HG02642 (cell line): ENCODE results near the gene PPM1K.
A peak's percentile ranks its signal among the peaks of the same experiment; 100 is the strongest.

Experiments
- ATAC-seq: cut with Tn5 transposase; IDR thresholded peaks from one replicate; pipeline ENCODE4 v1.9.1; 2021; ENCODE audit warnings: mild to moderate bottlenecking; ENCODE audit not compliant: unreplicated experiment, poor library complexity

Gene PPM1K

DNA sequence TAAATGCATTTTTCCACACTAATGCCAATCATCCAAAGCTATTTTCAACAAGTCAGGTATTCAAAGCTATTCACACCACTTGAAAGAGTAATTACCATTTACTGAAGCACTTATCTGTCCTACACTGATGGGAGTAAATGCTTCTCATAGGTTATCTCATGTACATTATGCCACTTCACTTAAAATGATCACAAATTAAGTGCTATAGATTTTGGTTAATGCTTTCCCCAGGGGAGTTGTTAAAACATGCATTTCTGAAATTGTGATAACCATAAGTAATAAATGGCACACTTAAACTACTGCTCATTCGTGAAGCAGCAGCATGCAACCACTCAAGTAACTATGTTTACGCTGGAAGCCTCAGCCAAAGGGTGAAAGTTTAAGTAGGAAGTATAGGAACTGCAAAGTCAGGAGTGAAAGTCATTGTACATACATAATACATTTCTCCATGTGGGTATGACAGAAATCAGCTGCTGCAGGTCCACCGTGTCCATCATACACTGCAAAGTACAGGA lies 6.6 kb downstream of the PPM1K start:
- no peak for ATAC-seq

GRCh38 chr4:88276952-88277710 lies 7.2 kb downstream of the PPM1K start:
- no peak for ATAC-seq

DNA sequence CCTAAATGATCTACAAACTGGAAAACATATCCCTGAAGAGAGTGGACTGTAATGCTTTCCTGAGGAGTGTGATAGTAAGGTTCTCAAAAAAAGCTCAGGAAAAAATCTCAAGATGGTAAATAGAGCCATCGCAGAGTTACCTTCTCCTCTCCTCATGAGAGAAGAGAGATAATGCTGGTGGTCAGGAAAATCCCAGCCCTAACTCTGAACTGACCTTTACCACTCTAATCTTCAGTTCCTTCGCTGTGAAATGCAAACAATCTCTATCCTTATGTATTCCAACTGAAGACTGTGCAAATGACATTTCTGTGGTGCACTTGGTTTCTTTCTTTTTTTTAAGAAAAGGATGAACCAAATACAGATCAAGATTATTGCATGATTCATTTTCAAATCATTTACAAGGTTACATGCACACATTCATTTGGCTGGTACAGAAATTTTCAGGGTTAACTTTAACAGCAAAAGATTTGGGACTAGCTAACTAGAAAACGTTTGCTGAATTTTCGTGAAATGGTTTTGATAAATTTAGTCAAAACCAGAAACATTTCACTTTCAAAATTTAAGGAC lies 8.3 kb downstream of the PPM1K start:
- ATAC-seq = no peak

DNA sequence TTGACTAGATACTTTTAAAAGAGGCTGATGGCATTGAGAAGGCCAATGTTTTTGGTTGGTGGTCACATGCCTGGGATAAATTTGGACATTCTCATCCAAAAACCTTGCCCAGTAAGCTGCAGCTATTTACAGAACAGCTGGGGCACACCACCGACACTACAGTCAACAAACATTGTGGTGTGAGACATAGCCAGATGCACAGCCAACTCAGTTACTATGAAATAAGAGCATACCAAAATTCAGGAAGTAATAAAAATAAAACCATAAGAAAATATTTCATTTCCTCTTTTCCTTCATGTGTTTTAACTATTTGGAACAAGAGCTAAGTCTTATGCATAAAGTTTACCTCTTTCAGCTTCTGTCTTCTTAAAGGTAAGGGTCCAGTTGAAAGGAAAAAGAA lies 8.8 kb downstream of the PPM1K start:
- peak; percentile 68 for ATAC-seq

- no peak for ATAC-seq
Observed at GRCh38 chr4:88268913-88269312, 15.4 kb downstream of the PPM1K start.

DNA sequence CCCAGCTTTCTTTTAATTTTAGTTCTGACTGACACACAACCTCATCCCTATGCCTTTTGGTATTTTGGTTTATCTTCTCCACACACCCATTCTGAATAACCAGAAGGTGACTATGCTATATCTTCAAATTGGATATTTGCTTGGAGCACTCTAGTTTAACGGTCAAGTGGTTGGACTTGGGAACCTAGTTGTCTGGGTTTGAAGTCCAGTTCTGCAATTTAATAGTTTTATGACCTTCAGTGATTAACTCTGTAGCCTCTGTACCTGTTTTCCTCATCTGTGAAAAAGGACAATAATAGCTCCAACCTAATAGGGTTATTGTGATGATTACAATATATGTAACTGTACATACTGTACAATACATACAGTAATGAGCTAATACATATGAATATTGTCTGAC lies 20.0 kb downstream of the PPM1K start:
- no peak for ATAC-seq

GRCh38 chr4:88257726-88258125 lies 26.6 kb downstream of the PPM1K start:
- no peak for ATAC-seq

GRCh38 chr4:88255111-88255510 lies 29.2 kb downstream of the PPM1K start:
- no peak for ATAC-seq

- ATAC-seq = no peak
Observed at GRCh38 chr4:88251924-88252323, 32.4 kb downstream of the PPM1K start.

DNA sequence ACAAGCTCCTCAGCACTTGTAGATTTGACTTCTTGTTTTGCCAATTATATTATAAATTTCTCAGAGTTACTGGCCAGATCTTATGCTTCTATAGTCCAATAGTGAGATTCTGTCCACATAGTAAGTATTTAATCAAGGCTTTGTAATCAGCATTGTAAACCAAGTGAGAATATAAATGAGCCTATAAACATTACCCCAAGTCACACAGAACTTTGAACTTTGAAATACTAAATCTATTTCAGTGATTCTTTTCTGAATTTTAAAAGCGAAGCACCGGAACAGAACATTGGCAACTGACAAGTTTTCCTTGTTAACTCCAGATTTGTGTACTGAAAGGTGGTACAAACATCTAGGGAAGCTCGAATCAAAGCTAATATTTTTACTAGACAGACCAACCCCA lies 37.2 kb downstream of the PPM1K start:
- no peak for ATAC-seq

- no peak for ATAC-seq
Observed at GRCh38 chr4:88246600-88246999, 37.8 kb downstream of the PPM1K start.

- peak; percentile 86 for ATAC-seq
Observed at GRCh38 chr4:88244816-88245579, 39.4 kb downstream of the PPM1K start.

- no peak for ATAC-seq
Observed at GRCh38 chr4:88244056-88244455, 40.3 kb downstream of the PPM1K start.

- ATAC-seq = no peak
Observed at GRCh38 chr4:88242144-88242543, 42.2 kb downstream of the PPM1K start.

DNA sequence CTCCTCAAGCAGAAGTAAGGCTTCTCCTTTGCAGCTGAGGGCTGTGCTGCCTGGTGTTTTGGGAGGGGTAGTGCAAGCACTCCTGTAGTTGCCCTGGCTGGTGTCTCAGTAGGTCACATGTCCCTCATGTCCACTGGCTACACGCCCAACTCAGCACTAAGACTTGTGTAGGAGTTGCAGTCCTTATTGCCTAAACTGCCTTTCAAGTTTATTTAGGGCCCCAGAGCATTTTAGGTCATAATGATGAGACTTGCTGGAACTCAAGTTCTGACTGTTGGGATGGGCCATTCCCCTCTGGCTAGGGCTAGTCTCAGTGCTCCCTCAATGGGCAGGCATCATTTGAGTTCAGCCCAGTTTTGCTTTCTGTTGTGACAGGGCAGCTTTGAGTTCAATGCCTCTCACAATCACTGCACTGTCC lies 44.1 kb downstream of the PPM1K start:
- ATAC-seq = no peak

- no peak for ATAC-seq
Observed at GRCh38 chr4:88230969-88231771, 53.2 kb downstream of the PPM1K start.

GRCh38 chr4:88230461-88230891 lies 53.9 kb downstream of the PPM1K start:
- ATAC-seq = no peak

- no peak for ATAC-seq
Observed at GRCh38 chr4:88227734-88228133, 56.6 kb downstream of the PPM1K start.

- no peak for ATAC-seq
Observed at GRCh38 chr4:88226143-88226542, 58.2 kb downstream of the PPM1K start.
